Mammary epithelial cell (primary cell): ENCODE data around the gene TRABD.

Experiments
- EZH2 ChIP-seq: IDR thresholded peaks from 2 replicates; pipeline ENCODE4 v1.6.1; 2012; ENCODE audit warnings: low read length, inconsistent platforms, borderline replicate concordance
- TF ChIP-seq, protein P1 (sequence below), 2 donors: IDR thresholded peaks in 1 of 2; conservative IDR thresholded peaks in 1 of 2; 2 replicates each; pipeline ENCODE4 v1.5.1; 2011 to 2012; ENCODE audit warnings: inconsistent platforms in 2 of 2, low read length in 2 of 2, mild to moderate bottlenecking in 2 of 2, control low read depth in 1 of 2, low read depth in 1 of 2; ENCODE audit not compliant: insufficient read depth in 1 of 2; ENCODE audit errors: extremely low read depth in 1 of 2

GRCh38 chr22:50179937-50180726 is 5.6 kb upstream of the TRABD start:
- TF ChIP-seq, protein P1, sequence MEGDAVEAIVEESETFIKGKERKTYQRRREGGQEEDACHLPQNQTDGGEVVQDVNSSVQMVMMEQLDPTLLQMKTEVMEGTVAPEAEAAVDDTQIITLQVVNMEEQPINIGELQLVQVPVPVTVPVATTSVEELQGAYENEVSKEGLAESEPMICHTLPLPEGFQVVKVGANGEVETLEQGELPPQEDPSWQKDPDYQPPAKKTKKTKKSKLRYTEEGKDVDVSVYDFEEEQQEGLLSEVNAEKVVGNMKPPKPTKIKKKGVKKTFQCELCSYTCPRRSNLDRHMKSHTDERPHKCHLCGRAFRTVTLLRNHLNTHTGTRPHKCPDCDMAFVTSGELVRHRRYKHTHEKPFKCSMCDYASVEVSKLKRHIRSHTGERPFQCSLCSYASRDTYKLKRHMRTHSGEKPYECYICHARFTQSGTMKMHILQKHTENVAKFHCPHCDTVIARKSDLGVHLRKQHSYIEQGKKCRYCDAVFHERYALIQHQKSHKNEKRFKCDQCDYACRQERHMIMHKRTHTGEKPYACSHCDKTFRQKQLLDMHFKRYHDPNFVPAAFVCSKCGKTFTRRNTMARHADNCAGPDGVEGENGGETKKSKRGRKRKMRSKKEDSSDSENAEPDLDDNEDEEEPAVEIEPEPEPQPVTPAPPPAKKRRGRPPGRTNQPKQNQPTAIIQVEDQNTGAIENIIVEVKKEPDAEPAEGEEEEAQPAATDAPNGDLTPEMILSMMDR (conservative IDR thresholded peaks at IDR 0.05 in 1 of 2, IDR thresholded peaks at IDR 0.05 in 1 of 2; ENCODE audit: extremely low read depth in 1 of 2, insufficient read depth in 1 of 2, low read depth in 1 of 2, low read length in 2 of 2), result no peak
- no peak for TF ChIP-seq EZH2
